HL-60 (cell line): ENCODE results near the gene HOXA11.

Experiments used
- DNase-seq, 2 experiments: peaks; one replicate each; pipeline ENCODE4 v3.0.0-alpha.2; 2010 to 2020; ENCODE audit warnings: low read depth in 1 of 2, low spot score in 1 of 2
- H3K27ac ChIP-seq: fragments of 250-450 bp; sonication (Bioruptor Pico); replicated peaks from 2 replicates; pipeline ENCODE4 v1.5.1; 2020; ENCODE audit warnings: mild to moderate bottlenecking, moderate library complexity
- H3K27me3 ChIP-seq: fragments of 250-450 bp; sonication (Bioruptor Pico); 2 replicates; pipeline ENCODE4 v1.5.1; 2021; ENCODE audit warnings: mild to moderate bottlenecking, moderate library complexity; ENCODE audit not compliant: insufficient read depth, poor library complexity, severe bottlenecking
- H3K4me3 ChIP-seq: replicated peaks from 2 replicates; pipeline ENCODE4 v1.5.1; 2011; ENCODE audit warnings: mild to moderate bottlenecking, control low read depth, low read length; ENCODE audit not compliant: insufficient read depth
- GABPA ChIP-seq: IDR thresholded peaks from 2 replicates; pipeline ENCODE4 v1.6.1; 2012; ENCODE audit warnings: low read depth
- POLR2AphosphoS5 ChIP-seq: IDR thresholded peaks from 2 replicates; pipeline ENCODE4 v1.6.1; 2012; ENCODE audit warnings: low read depth
- SPI1 ChIP-seq: IDR thresholded peaks from 2 replicates; pipeline ENCODE4 v1.6.1; 2012; ENCODE audit warnings: low read depth, mild to moderate bottlenecking, borderline replicate concordance
- TF ChIP-seq, protein P1 (sequence below): IDR thresholded peaks from one replicate; pipeline ENCODE4 v1.5.1; 2011; ENCODE audit warnings: low read length, control low read depth, inconsistent platforms; ENCODE audit not compliant: insufficient read depth
- TF ChIP-seq, protein P2 (sequence below): IDR thresholded peaks from 2 replicates; pipeline ENCODE4 v1.6.1; 2012; ENCODE audit warnings: low read depth; ENCODE audit not compliant: insufficient replicate concordance

The HOXA11 gene

DNA sequence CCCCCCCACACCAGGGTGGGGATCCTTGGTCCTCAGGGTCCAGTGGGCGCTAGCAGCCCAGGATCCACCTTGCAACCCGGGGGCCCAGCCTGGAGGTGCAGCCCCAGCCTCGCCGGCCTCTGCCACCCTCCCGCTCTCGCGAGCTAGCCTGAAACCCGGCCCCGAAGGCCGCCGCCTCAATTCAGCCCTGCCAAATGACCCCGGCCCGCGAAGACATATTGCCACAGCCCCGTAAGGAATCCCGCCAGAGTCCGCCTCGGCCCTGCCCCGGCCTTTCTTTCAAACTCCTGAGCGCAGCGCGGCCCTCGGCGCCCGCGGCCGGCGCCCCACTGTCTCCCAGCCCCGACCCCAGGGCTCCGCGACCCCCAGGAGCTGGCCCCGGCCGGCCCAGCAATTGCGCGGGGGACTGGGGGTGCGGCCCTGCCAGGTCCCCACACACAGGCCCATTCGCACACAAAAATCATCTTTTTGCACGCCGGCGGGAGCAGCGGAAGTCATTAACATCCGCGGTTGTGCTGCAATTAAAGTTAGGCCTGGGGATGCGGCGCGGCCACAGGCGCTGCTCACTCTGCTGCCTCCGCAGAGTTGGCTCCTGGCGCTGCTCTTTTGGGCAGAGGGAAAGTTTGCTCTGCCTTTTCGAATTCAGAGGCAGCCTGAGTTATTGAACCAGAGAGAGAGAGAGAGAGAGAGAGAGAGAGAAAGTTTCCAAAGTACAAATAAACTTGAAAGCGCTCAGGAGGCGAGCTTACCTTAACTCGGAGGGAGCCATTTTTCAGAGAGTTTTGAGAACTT is 45.5 kb downstream of the HOXA11 start:
- H3K27me3 ChIP-seq = peaks cover 3% of the 10 kb centered on the region
- no peak overlapping the region for H3K27ac ChIP-seq
- H3K4me3 ChIP-seq = no peak overlapping the region
- TF ChIP-seq POLR2AphosphoS5 (no peak), SPI1 (no peak), GABPA (no peak)
- TF ChIP-seq, protein P1, sequence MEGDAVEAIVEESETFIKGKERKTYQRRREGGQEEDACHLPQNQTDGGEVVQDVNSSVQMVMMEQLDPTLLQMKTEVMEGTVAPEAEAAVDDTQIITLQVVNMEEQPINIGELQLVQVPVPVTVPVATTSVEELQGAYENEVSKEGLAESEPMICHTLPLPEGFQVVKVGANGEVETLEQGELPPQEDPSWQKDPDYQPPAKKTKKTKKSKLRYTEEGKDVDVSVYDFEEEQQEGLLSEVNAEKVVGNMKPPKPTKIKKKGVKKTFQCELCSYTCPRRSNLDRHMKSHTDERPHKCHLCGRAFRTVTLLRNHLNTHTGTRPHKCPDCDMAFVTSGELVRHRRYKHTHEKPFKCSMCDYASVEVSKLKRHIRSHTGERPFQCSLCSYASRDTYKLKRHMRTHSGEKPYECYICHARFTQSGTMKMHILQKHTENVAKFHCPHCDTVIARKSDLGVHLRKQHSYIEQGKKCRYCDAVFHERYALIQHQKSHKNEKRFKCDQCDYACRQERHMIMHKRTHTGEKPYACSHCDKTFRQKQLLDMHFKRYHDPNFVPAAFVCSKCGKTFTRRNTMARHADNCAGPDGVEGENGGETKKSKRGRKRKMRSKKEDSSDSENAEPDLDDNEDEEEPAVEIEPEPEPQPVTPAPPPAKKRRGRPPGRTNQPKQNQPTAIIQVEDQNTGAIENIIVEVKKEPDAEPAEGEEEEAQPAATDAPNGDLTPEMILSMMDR = no peak
- TF ChIP-seq, protein P2, sequence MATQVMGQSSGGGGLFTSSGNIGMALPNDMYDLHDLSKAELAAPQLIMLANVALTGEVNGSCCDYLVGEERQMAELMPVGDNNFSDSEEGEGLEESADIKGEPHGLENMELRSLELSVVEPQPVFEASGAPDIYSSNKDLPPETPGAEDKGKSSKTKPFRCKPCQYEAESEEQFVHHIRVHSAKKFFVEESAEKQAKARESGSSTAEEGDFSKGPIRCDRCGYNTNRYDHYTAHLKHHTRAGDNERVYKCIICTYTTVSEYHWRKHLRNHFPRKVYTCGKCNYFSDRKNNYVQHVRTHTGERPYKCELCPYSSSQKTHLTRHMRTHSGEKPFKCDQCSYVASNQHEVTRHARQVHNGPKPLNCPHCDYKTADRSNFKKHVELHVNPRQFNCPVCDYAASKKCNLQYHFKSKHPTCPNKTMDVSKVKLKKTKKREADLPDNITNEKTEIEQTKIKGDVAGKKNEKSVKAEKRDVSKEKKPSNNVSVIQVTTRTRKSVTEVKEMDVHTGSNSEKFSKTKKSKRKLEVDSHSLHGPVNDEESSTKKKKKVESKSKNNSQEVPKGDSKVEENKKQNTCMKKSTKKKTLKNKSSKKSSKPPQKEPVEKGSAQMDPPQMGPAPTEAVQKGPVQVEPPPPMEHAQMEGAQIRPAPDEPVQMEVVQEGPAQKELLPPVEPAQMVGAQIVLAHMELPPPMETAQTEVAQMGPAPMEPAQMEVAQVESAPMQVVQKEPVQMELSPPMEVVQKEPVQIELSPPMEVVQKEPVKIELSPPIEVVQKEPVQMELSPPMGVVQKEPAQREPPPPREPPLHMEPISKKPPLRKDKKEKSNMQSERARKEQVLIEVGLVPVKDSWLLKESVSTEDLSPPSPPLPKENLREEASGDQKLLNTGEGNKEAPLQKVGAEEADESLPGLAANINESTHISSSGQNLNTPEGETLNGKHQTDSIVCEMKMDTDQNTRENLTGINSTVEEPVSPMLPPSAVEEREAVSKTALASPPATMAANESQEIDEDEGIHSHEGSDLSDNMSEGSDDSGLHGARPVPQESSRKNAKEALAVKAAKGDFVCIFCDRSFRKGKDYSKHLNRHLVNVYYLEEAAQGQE = no peak
- DNase-seq = no peak

DNA sequence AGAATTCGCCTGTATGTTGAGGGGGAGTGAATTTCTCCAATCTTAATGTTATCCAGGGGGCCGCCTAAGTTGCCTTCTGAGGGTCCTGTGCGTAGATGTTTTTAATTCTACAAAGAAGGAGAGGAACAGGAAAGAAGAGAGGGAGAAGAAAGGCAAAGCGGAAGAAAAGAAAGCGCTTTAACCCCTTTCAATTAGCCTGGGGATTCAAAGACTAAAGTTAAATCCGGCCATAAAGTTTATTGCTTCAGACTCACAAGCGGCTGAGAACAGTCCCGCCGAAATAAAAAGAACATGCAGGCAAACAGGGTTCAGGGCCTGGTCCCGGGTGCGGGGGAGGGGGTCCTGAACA is 46.1 kb downstream of the HOXA11 start:
- no peak overlapping the region for H3K4me3 ChIP-seq
- TF ChIP-seq SPI1 (no peak), POLR2AphosphoS5 (no peak), GABPA (no peak)
- TF ChIP-seq, protein P2 = no peak
- TF ChIP-seq, protein P1 = no peak
- DNase-seq = no peak
- no peak overlapping the region for H3K27ac ChIP-seq
- peaks cover 3% of the 10 kb centered on the region for H3K27me3 ChIP-seq

DNA sequence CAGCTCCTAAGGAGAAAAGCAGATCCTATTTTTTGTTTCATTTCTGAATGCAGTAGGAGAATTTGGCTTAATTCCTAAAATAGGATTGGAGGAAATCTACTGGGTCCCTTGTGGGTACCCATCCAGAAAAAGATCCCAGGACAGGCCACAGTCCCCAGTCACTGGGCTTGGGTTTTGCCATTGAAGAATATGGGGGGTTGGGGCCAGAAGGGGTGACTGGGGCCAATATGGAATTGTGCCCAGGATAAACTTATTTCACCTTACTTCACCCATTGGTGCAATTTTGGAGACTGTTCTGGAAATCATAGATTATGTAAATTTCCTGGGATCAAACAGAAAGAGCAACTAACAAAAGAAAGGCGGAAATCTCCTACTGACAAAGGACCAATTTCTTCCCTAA is 46.6 kb downstream of the HOXA11 start:
- Histone ChIP-seq H3K27ac (no peak overlapping the region), H3K4me3 (no peak overlapping the region), H3K27me3 (peaks cover 3% of the 10 kb centered on the region)
- TF ChIP-seq POLR2AphosphoS5 = no peak
- TF ChIP-seq, protein P1 = no peak
- TF ChIP-seq SPI1 = no peak
- TF ChIP-seq, protein P2 = no peak
- TF ChIP-seq GABPA = no peak
- no peak for DNase-seq
